ENCODE data around the gene LAGE3. TPM values are rescaled to one million over a fixed set of nuclear protein-coding genes. Genes with fewer than 3 reads are reported as not detected.

The LAGE3 gene
- total and polyA plus RNA-seq, 9 donors, result 2.7 to 39.3 (median 22.9) TPM

DNA sequence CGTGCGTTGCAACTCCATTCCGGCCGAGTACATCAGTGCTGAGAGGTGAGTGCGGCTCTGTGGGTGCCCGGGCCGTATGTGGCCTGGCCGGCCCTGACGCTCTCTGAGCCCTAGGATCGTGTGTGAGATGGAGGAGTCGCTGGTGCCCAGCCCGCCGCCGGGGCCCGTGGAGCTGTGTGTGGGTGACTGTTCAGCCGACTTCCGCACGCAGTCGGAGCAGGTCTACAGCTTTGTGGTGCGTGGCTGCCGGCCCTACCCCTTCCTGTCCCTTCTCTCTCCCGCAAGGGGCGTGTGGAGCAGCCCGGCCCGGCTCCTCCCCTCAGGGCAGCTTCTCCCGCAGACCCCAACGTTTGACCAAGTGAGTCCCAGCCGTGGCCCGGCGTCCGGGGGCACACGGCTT, 13.0 kb downstream of the LAGE3 start:
- Histone ChIP-seq H3K9me3 (no peaks in the 10 kb centered on the region), H3K27ac (no peak overlapping the region), H3K36me3 (no peaks in the 10 kb centered on the region), H3K27me3 (no peaks in the 10 kb centered on the region), H3K4me3 (no peak overlapping the region), H3K4me1 (ENCODE audit: insufficient read depth) (no peaks in the 10 kb centered on the region)
- intact Hi-C loops (cut with DNase I), result no loop called here
- DNase-seq, result no peak
- 88 to 94% (median 92%) methylated on average over 30 to 32 of the region's 32 CpGs for WGBS, 3 donors
- TF ChIP-seq EP300 (IDR thresholded peaks at IDR 0.05) (no peak), POLR2A (IDR thresholded peaks at IDR 0.05) (no peak)
- TF ChIP-seq, protein P1, sequence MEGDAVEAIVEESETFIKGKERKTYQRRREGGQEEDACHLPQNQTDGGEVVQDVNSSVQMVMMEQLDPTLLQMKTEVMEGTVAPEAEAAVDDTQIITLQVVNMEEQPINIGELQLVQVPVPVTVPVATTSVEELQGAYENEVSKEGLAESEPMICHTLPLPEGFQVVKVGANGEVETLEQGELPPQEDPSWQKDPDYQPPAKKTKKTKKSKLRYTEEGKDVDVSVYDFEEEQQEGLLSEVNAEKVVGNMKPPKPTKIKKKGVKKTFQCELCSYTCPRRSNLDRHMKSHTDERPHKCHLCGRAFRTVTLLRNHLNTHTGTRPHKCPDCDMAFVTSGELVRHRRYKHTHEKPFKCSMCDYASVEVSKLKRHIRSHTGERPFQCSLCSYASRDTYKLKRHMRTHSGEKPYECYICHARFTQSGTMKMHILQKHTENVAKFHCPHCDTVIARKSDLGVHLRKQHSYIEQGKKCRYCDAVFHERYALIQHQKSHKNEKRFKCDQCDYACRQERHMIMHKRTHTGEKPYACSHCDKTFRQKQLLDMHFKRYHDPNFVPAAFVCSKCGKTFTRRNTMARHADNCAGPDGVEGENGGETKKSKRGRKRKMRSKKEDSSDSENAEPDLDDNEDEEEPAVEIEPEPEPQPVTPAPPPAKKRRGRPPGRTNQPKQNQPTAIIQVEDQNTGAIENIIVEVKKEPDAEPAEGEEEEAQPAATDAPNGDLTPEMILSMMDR (IDR thresholded peaks at IDR 0.05), result no peak

DNA sequence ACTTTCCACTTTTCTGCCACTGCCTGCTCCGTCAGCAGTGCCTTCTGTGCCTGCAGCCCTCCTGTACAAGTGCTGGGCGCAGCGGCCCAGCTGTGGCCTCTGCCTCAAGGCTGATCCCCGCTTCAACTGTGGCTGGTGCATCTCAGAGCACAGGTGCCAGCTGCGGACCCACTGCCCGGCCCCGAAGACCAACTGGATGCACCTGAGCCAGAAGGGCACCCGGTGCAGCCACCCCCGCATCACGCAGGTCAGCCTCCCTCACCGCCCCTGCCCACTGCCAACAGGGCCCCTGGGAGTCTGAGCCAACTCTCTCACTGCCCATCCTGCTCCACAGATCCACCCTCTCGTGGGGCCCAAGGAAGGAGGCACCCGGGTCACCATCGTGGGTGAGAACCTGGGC, 13.5 kb downstream of the LAGE3 start:
- Histone ChIP-seq H3K4me1 (ENCODE audit: insufficient read depth) (no peaks in the 10 kb centered on the region), H3K9me3 (no peaks in the 10 kb centered on the region), H3K27me3 (no peaks in the 10 kb centered on the region), H3K36me3 (no peaks in the 10 kb centered on the region), H3K27ac (no peak overlapping the region), H3K4me3 (no peak overlapping the region)
- intact Hi-C loops (cut with DNase I), result no loop called here
- TF ChIP-seq, protein P1 (IDR thresholded peaks at IDR 0.05), result no peak
- TF ChIP-seq EP300 (IDR thresholded peaks at IDR 0.05), result no peak
- TF ChIP-seq POLR2A (IDR thresholded peaks at IDR 0.05), result no peak
- DNase-seq, result no peak
- WGBS, 3 donors, result 89 to 92% (median 90%) methylated on average over 14 of the region's 14 CpGs

DNA sequence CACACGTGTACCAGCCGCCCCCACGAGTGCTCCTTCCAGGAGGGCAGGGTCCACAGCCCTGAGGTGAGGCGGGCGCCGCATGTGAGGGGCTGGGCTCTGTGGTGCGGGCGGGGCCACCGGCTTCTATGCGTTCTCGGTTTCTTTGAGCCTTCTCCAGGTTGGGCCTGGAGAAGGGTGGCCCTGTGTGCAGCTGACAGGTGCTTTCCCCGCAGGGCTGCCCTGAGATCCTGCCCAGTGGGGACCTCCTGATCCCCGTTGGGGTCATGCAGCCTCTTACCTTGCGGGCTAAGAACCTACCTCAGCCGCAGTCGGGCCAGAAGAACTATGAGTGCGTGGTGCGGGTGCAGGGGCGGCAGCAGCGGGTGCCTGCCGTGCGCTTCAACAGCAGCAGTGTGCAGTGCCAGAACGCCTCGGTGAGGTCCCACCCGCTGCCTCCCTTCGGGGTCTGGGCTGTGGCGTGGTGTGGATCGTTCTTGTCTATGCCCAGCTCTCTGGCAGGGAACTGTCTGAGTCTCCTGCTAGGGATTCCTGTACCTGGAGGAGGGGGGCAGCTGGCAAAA, 14.2 kb downstream of the LAGE3 start:
- Histone ChIP-seq H3K36me3 (no peaks in the 10 kb centered on the region), H3K27ac (no peak overlapping the region), H3K4me1 (ENCODE audit: insufficient read depth) (no peaks in the 10 kb centered on the region), H3K4me3 (no peak overlapping the region), H3K9me3 (no peaks in the 10 kb centered on the region), H3K27me3 (no peaks in the 10 kb centered on the region)
- intact Hi-C loops (cut with DNase I), result no loop called here
- 90 to 96% (median 90%) methylated on average over 24 to 28 of the region's 28 CpGs for whole genome bisulfite sequencing, 3 donors
- DNase-seq, result no peak
- TF ChIP-seq POLR2A (IDR thresholded peaks at IDR 0.05) (no peak), EP300 (IDR thresholded peaks at IDR 0.05) (no peak)
- TF ChIP-seq, protein P1 (IDR thresholded peaks at IDR 0.05), result no peak

DNA sequence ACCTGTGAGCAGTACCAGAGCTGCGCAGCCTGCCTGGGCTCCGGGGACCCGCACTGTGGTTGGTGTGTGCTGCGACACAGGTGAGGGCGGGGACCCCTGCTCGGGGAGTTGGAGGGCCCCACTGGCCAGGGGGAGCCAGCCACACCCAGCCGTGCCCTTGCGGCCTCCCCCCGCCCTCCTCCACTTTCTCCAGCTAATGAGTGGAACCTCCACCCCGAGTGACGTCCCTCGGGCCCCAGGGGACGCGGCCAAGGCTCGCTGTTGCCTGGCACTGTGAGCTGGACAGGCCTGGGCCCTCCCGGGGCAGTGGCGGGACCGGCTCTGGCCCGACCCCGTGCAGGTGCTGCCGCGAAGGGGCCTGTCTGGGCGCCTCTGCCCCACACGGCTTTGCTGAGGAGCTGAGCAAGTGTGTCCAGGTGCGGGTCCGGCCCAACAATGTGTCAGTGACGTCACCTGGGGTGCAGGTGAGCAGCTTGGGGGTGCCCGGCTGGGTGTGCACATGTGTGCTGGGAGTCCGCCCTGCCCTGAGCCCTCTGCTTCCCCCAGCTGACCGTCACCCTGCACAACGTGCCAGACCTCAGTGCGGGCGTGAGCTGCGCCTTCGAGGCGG, 15.4 kb downstream of the LAGE3 start:
- no peak overlapping the region for H3K4me3 ChIP-seq
- 88 to 92% (median 90%) methylated on average over 28 to 36 of the region's 36 CpGs for WGBS, 3 donors
- H3K27me3 ChIP-seq, result no peaks in the 10 kb centered on the region
- no peaks in the 10 kb centered on the region for H3K4me1 ChIP-seq (ENCODE audit: insufficient read depth)
- no peaks in the 10 kb centered on the region for H3K36me3 ChIP-seq
- intact Hi-C loops (cut with DNase I), result no loop called here
- H3K9me3 ChIP-seq, result no peaks in the 10 kb centered on the region
- H3K27ac ChIP-seq, result no peak overlapping the region
- no peak for DNase-seq
- no peak for TF ChIP-seq POLR2A (IDR thresholded peaks at IDR 0.05)
- TF ChIP-seq, protein P1 (IDR thresholded peaks at IDR 0.05), result no peak
- TF ChIP-seq EP300 (IDR thresholded peaks at IDR 0.05), result no peak

Measured in ovary (tissue), 9 donors.